OCI-LY7 (cell line): ENCODE data around the gene AGBL4. TPM values are rescaled to one million over a fixed set of nuclear protein-coding genes. Genes with fewer than 3 reads are reported as not detected.

Experiments used
- BruUV-seq: library from RNA; stranded (reverse); fragments of 400-500 nt; replicated peaks from 2 replicates; lab custom pipeline; 2021; lab: Mats Ljungman, UMichigan
- CTCF ChIA-PET: fragments of 300-600 bp; sonication (Branson Sonifier 250); formaldehyde crosslinking; loops from one replicate; lab custom pipeline; 2022; ENCODE audit warnings: antibody characterized with exemption; ENCODE audit not compliant: unreplicated experiment; lab: Charles Lee
- POLR2A ChIA-PET: fragments of 300-600 bp; sonication (Branson Sonifier 250); formaldehyde crosslinking; loops from one replicate; lab custom pipeline; 2022; ENCODE audit warnings: antibody characterized with exemption; lab: Charles Lee
- DNase-seq: peaks from one replicate; pipeline ENCODE4 v3.0.0-alpha.2; 2015; ENCODE audit warnings: low spot score
- H2AFZ ChIP-seq: fragments of 200-600 bp; sonication (generic), shearing (Covaris generic); 2 replicates; pipeline ENCODE4 v1.6.1; 2014; ENCODE audit warnings: mild to moderate bottlenecking, antibody characterized with exemption, low read length, moderate library complexity
- H3K27ac ChIP-seq: fragments of 200-600 bp; sonication (generic); 2 replicates; pipeline ENCODE4 v1.5.1; 2014; ENCODE audit warnings: mixed run types, low read depth, mild to moderate bottlenecking, moderate library complexity, low read length, inconsistent platforms; ENCODE audit not compliant: poor library complexity, severe bottlenecking
- H3K36me3 ChIP-seq: fragments of 200-600 bp; sonication (generic); 2 replicates; pipeline ENCODE4 v1.6.1; 2014; ENCODE audit warnings: mild to moderate bottlenecking, antibody characterized with exemption, low read length, moderate library complexity, mixed read lengths; ENCODE audit not compliant: insufficient read depth
- H3K4me1 ChIP-seq: fragments of 200-600 bp; sonication (generic); 2 replicates; pipeline ENCODE4 v1.5.1; 2014; ENCODE audit warnings: mild to moderate bottlenecking, low read length; ENCODE audit not compliant: insufficient read depth, poor library complexity, severe bottlenecking
- H3K4me2 ChIP-seq: fragments of 200-600 bp; sonication (generic); 2 replicates; pipeline ENCODE4 v1.6.1; 2014; ENCODE audit warnings: mild to moderate bottlenecking, low read length
- H3K4me3 ChIP-seq: fragments of 200-600 bp; sonication (generic); 2 replicates; pipeline ENCODE4 v1.5.1; 2014; ENCODE audit warnings: mild to moderate bottlenecking, low read depth, low read length; ENCODE audit not compliant: poor library complexity, severe bottlenecking
- H3K79me2 ChIP-seq: fragments of 200-600 bp; sonication (generic); 2 replicates; pipeline ENCODE4 v1.6.1; 2016; ENCODE audit warnings: low read depth, mild to moderate bottlenecking, low read length, moderate library complexity, mixed read lengths; ENCODE audit not compliant: insufficient read depth
- H3K9me2 ChIP-seq: fragments of 200-600 bp; sonication (generic); 2 replicates; pipeline ENCODE4 v1.6.1; 2016; ENCODE audit warnings: mild to moderate bottlenecking, low read length, mixed read lengths; ENCODE audit not compliant: insufficient read depth
- H3K9me3 ChIP-seq: fragments of 200-600 bp; sonication (generic); 2 replicates; pipeline ENCODE4 v1.6.1; 2014; ENCODE audit warnings: mild to moderate bottlenecking, mixed run types, low read length, mixed read lengths
- H4K20me1 ChIP-seq: fragments of 200-600 bp; sonication (generic); 2 replicates; pipeline ENCODE4 v1.6.1; 2014; ENCODE audit warnings: mild to moderate bottlenecking, antibody characterized with exemption, low read length, moderate library complexity, mixed read lengths; ENCODE audit not compliant: insufficient read depth
- EZH2phosphoT487 ChIP-seq: fragments of 200-600 bp; sonication (generic); IDR thresholded peaks from 2 replicates; pipeline ENCODE4 v1.6.1; 2018; ENCODE audit warnings: low read depth, borderline replicate concordance, mild to moderate bottlenecking, mixed run types, antibody characterized with exemption, low read length, moderate library complexity, mixed read lengths
- intact Hi-C: fragments of 100-400 bp; cut with micrococcal nuclease; formaldehyde crosslinking; loops from one replicate; pipeline ENCODE4 v1.10.0; 2022; ENCODE audit not compliant: unreplicated experiment
- total RNA-seq, 2 experiments: library from RNA; depleted of rRNA in 1 of 2; stranded (reverse); fragments of >200 nt in 1 of 2; shearing (Covaris generic) in 1 of 2; gene quantifications; 2 replicates each; pipeline ENCODE4 v1.2.3, GENCODE V29; 2014 to 2022
- TF ChIP-seq, protein P1 (sequence below): fragments of 200-600 bp; sonication (generic); conservative IDR thresholded peaks from 2 replicates; pipeline ENCODE4 v1.5.1; 2014; ENCODE audit warnings: mild to moderate bottlenecking, antibody characterized with exemption, low read length, moderate library complexity, mixed read lengths

Gene AGBL4
- total RNA-seq, 2 experiments from 2014 or later, result not detected

DNA sequence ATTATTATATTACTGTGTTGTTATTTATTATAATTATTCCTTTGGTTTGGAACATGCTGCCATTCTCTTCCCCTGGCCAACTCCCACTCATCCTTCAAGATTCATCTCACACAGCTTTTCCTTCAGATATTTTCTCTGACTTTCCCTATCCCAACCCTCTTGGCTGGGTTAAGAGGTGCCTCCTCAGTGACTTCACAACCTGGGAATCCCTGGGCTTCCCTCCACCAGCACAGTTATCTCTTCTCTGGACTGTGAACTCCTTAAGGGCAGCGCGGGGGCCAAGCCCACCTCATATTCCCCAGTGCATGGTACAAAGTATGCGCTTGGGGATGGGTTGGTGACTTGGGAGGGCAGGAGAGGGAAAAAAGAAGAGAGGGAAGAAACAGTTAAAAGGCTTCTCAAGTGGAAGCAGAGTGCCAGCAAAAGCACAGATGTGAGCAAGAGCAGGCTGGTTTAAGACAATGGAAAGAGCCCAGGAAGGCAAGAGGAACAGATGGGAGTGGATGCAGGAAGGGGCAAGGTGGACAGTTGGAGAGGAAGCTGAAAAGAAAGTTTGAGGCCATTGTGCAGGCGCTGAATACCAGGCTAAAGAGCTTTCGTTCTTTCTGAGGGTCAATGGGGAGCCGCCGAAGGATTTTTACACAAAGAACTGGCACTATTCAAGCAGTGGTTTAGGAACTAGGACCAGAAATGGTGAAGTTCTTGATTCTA lies 1379.4 kb downstream of the AGBL4 start:
- no peak for DNase-seq
- H3K4me3 ChIP-seq, result no peak overlapping the region
- no peak for TF ChIP-seq EZH2phosphoT487
- TF ChIP-seq, protein P1, sequence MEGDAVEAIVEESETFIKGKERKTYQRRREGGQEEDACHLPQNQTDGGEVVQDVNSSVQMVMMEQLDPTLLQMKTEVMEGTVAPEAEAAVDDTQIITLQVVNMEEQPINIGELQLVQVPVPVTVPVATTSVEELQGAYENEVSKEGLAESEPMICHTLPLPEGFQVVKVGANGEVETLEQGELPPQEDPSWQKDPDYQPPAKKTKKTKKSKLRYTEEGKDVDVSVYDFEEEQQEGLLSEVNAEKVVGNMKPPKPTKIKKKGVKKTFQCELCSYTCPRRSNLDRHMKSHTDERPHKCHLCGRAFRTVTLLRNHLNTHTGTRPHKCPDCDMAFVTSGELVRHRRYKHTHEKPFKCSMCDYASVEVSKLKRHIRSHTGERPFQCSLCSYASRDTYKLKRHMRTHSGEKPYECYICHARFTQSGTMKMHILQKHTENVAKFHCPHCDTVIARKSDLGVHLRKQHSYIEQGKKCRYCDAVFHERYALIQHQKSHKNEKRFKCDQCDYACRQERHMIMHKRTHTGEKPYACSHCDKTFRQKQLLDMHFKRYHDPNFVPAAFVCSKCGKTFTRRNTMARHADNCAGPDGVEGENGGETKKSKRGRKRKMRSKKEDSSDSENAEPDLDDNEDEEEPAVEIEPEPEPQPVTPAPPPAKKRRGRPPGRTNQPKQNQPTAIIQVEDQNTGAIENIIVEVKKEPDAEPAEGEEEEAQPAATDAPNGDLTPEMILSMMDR, result no peak
- H3K36me3 ChIP-seq, result no peaks in the 10 kb centered on the region
- no peaks in the 10 kb centered on the region for H4K20me1 ChIP-seq
- H3K4me2 ChIP-seq, result no peak overlapping the region
- intact Hi-C loops, result no loop called here
- CTCF ChIA-PET, result no interaction called here
- no peaks in the 10 kb centered on the region for H3K4me1 ChIP-seq
- no TSS peak for BruUV-seq
- POLR2A ChIA-PET, result no interaction called here
- H3K79me2 ChIP-seq, result no peaks in the 10 kb centered on the region
- no peaks in the 10 kb centered on the region for H3K9me3 ChIP-seq
- no peak overlapping the region for H2AFZ ChIP-seq
- H3K9me2 ChIP-seq, result no peaks in the 10 kb centered on the region
- H3K27ac ChIP-seq, result no peak overlapping the region

DNA sequence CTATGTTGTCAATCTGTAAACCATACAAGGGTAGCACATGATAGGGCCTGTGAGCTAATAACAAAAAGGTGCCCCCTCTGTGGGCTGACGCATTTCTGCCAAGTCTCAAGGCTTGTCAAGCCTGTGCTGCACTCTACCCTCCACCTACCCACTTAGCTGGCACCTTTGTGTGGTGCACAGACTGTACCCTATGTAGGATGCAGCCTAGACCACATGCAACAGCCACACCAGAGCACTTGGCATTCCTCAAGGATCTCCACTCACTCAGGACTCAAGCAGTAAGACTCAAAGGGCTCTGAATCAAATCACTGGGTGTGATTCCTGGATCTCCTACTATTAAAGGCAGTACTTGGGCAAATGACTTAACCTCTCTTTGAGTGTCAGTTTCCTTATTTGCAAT lies 1380.6 kb downstream of the AGBL4 start:
- CTCF ChIA-PET, result no interaction called here
- Histone ChIP-seq H3K79me2 (no peaks in the 10 kb centered on the region), H3K4me3 (no peak overlapping the region), H3K9me2 (no peaks in the 10 kb centered on the region), H3K36me3 (no peaks in the 10 kb centered on the region), H3K4me2 (no peak overlapping the region), H2AFZ (no peak overlapping the region), H3K9me3 (no peaks in the 10 kb centered on the region), H3K27ac (no peak overlapping the region), H4K20me1 (no peaks in the 10 kb centered on the region), H3K4me1 (no peaks in the 10 kb centered on the region)
- TF ChIP-seq EZH2phosphoT487, result no peak
- TF ChIP-seq, protein P1, result no peak
- DNase-seq, result no peak
- POLR2A ChIA-PET, result no interaction called here
- intact Hi-C loops, result no loop called here
- BruUV-seq, result no TSS peak

DNA sequence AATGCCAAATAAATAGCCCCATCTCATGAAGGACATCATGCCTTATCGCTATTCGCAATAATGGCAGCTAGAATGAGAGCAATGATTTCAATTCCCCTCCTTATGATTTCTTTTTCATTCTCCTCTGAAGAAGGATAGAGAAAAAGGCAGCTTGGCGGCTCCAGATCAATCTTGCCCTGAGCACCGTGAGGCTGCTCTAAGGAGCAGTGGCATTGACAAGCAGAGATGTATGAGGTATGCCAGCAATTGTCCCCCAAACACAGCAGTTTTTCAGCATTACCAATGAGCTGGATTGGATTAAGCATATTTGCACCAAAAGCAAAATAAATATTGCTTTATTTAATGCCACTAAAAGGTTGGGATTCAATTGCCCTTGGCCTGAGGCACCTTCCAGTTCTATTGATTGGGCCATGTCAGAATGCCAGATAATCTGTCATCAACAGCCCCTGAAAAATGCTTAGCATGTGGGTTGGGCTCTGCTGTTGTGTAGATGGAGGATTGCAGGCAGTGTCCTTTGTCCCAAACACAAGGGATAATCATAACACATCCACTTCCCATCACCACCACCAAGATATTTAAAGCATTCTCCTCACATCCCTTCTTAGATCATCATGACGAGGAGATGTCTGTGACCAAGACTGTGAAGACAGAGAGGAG lies 1382.8 kb downstream of the AGBL4 start:
- H3K4me1 ChIP-seq, result no peaks in the 10 kb centered on the region
- BruUV-seq, result no TSS peak
- no peak overlapping the region for H3K4me2 ChIP-seq
- no peaks in the 10 kb centered on the region for H3K79me2 ChIP-seq
- intact Hi-C loops, result no loop called here
- POLR2A ChIA-PET, result no interaction called here
- no peak for TF ChIP-seq EZH2phosphoT487
- TF ChIP-seq, protein P1, result no peak
- no peaks in the 10 kb centered on the region for H3K9me2 ChIP-seq
- CTCF ChIA-PET, result no interaction called here
- DNase-seq, result no peak
- H4K20me1 ChIP-seq, result no peaks in the 10 kb centered on the region
- no peak overlapping the region for H2AFZ ChIP-seq
- H3K36me3 ChIP-seq, result no peaks in the 10 kb centered on the region
- no peaks in the 10 kb centered on the region for H3K9me3 ChIP-seq
- no peak overlapping the region for H3K4me3 ChIP-seq
- no peak overlapping the region for H3K27ac ChIP-seq
